ENCODE results near the gene LAGE3.

The LAGE3 gene

GRCh38 chrX:154509455-154509854 lies 30.4 kb upstream of the LAGE3 start:
- TF ChIP-seq CTCF (IDR thresholded peaks at IDR 0.05; ENCODE audit: insufficient read depth, low read depth, low read length, missing control alignments) = no peak
- H3K4me3 ChIP-seq (ENCODE audit: low read depth, low read length) = no peak overlapping the region

GRCh38 chrX:154508384-154508745 lies 29.3 kb upstream of the LAGE3 start:
- no peak overlapping the region for H3K4me3 ChIP-seq (ENCODE audit: low read depth, low read length)
- no peak for DNase-seq (ENCODE audit: low read depth)
- no peak for TF ChIP-seq CTCF (IDR thresholded peaks at IDR 0.05; ENCODE audit: insufficient read depth, low read depth, low read length, missing control alignments)

More at GRCh38 chrX:154509455-154509854, 30.4 kb upstream of the LAGE3 start:
- DNase-seq (ENCODE audit: low read depth) = no peak

- TF ChIP-seq CTCF (IDR thresholded peaks at IDR 0.05; ENCODE audit: insufficient read depth, low read depth, low read length, missing control alignments) = no peak
- no peak overlapping the region for H3K4me3 ChIP-seq (ENCODE audit: low read depth, low read length)
- no peak for DNase-seq (ENCODE audit: low read depth)
Measured at GRCh38 chrX:154507673-154508383, 28.7 kb upstream of the LAGE3 start.

GRCh38 chrX:154506483-154507332 lies 27.6 kb upstream of the LAGE3 start:
- DNase-seq (ENCODE audit: low read depth) = no peak
- no peak overlapping the region for H3K4me3 ChIP-seq (ENCODE audit: low read depth, low read length)
- TF ChIP-seq CTCF (IDR thresholded peaks at IDR 0.05; ENCODE audit: insufficient read depth, low read depth, low read length, missing control alignments) = no peak

GRCh38 chrX:154505734-154506133 lies 26.7 kb upstream of the LAGE3 start:
- no peak overlapping the region for H3K4me3 ChIP-seq (ENCODE audit: low read depth, low read length)
- no peak for DNase-seq (ENCODE audit: low read depth)
- no peak for TF ChIP-seq CTCF (IDR thresholded peaks at IDR 0.05; ENCODE audit: insufficient read depth, low read depth, low read length, missing control alignments)

- no peak overlapping the region for H3K4me3 ChIP-seq (ENCODE audit: low read depth, low read length)
Measured at GRCh38 chrX:154502989-154503388, 23.9 kb upstream of the LAGE3 start.

More at GRCh38 chrX:154502989-154503388, 23.9 kb upstream of the LAGE3 start:
- no peak for DNase-seq (ENCODE audit: low read depth)
- no peak for TF ChIP-seq CTCF (IDR thresholded peaks at IDR 0.05; ENCODE audit: insufficient read depth, low read depth, low read length, missing control alignments)

All from GM12865 (cell line).